Stimulated activated naive CD4-positive, alpha-beta T cell (primary cell): ENCODE results near the gene NRG4.
"Not testable (repeated sequence)": the region's sequence is repeated elsewhere in the genome, so short reads cannot be mapped to it uniquely, and the experiment has no call there.

Experiments
- DNase-seq, 6 experiments: peaks; one replicate each; lab custom pipeline; 2025; lab: John Stamatoyannopoulos, UW

NRG4 gene, protein sequence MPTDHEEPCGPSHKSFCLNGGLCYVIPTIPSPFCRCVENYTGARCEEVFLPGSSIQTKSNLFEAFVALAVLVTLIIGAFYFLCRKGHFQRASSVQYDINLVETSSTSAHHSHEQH

DNA sequence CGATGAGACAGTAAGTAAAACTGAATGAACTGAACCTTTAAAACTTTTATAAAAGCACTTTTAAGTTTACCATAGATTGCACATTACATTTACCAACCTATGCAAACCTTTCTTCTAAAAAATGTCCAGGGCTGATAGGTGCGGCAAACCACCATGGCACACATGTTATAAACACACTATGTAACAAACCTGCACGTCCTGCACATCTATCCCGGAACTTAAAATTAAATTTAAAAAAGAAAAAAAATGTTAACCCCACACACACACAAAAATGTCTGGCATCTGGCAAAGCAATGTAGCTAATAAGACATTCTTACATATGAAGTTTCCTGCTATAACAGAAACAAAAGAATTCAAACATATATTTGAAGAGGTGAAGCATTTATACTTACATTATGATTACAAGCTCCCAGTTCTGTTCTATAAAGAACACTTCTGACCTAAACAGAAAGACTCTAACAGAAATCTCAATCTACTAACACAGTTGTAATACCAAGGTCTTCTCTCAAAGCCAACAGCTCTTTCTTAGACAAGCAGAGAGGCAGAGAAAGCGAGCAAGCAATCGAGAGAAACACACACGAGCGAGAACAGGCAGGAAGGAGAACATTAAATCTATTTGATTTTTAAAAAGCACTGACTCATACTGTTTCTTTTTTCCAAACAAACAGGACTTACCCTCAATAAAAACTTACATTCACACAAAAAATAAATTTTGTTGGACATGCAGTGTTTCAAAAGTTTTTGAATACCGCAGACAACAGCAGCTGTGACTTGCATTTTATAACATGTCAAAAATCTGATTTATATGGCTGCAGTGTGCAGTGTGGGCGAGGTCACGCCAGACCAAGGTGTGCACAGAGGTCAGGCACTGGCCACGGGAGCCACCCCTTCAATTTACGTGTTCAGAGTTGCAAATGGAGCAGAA, at the start of gene NRG4:
NRG4 (minus strand) TSS at position 798 of the 925 bp plus-strand sequence. CDS start 1,194 bp downstream, outside the sequence.
- no peak for DNase-seq

DNA sequence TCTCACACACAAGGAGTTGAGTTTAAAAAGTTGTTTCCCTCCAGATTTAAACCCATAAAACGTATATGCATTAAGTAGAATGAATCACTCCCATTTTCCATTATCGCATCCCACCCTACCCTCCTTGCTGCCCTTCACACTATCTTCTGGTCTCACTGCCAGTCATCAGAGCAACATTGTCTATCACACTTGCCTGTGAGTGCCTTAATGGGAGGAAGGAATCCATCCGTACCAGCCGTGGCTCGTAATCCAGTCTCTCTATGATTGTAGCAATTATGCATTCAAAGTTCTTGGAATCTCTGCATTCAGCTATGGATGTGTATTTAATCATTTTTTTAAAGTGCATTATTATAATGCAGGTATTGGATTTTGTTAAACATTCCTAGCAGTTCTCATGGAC, 49.5 kb upstream of the NRG4 start:
- DNase-seq = no peak

DNA sequence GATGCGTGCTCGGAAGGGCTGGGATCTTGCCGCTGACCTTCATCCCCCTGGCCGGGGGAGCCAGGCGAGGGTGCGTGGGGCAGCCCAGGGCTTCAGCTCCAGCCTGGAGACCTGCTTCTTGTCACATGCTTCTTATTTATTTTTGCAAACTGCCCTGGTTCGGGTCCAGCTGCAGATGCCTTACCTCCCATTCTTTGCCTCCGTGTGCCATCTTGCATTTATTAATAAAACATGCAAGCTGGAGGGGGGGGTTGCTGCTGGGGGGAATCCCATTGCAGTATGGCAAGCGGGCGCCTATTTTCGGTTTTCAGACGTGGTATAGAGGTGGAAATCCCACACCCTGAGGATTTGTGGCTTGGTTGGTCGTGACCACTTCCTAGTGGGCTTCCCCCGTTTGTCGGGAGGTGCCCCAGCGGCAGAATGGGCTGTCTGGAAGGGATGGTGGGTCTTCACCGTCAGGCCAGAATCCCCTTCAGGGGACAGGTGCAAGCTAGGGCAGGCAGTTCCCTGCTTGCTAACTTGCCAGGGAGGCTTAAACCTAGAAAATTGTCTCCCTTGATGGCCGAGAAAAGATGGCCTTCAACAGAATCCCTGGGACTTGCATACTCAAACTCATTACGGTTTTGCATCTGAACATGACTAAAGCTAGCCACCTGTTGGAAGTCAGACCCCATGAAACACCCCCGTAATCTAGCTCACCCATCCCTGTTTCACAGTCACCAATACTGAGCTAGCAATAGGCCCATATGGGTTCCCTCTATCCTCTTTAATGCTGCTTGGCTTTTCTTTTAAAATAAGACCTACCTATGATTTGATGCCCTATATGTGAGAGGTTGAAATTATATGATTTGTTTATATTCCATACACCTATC, 48.1 kb upstream of the NRG4 start:
- peak in 1 of 6 experiments; percentile 12 for DNase-seq

DNA sequence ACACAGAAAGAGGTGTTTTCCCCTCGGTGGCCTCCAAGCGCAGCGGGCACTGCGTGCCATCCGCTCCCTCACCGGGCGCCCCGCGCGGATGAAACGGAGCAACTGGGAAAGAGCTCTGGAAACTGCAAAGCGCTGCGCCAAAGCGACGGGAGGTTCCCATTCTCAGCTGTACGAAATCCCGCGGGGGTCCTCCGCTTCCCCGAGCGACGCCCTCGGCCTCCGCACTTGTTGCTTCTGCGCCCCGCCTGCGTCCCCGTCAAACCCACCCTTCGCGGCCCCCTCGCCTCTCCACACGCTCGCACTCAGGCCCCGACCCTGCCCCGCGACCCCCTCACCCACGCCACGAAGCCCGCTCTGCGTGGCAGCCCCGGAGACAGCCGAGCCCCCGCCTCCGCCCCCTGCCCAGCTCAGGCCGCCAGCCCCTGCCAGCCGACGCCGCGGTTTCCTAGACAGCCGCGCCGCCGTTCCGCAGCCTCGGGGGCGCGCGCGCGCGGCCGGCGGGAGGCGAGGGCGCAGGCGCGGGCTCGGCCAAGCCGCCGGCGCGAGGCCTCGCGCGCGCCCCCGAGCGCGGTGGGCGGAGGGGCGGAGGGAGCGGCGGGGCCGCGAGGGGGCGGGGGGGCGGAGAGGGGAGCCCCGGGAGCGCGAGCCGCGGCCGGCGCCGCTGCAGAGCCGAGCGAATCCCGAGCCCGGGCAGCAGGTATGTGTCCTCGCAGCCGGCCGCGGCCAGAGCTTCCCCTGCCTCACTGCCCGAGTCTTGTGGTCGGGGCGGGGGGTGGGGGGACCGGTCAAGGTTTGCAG, 47.3 kb upstream of the NRG4 start, which contains the start of gene TMEM266:
TMEM266 (plus strand) TSS at position 666 of the 798 bp plus-strand sequence. CDS start 74,279 bp downstream, outside the sequence.
- no peak for DNase-seq

DNA sequence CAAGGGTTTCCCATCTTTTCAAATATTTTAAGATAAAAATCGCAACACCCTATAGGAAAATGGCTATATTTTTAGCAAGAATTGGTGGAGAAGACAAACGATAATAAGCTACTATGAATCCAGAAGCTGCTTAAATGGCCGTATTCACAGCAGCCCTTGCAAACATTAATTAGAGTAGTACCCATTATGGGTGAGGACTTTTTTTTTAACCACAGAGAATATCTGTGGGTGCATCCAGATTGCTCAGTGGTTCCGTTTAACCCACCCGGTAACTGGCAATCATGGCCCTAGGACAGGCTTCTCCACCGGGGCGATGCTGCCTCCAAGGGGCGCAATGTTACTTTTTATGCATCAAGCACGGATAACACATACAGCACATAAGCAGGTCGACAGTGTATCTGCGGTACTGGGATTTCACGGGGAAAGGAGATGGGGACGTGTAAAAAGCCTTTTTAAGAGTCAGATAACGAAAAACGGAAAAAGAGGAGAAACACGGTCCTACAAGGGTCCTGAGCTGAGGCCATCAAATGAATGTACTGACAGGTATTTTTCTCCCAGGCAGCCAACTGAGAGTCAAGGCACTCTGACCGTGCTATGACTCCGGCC, 46.6 kb upstream of the NRG4 start:
- DNase-seq = peak in 1 of 6 experiments; percentile 20

DNA sequence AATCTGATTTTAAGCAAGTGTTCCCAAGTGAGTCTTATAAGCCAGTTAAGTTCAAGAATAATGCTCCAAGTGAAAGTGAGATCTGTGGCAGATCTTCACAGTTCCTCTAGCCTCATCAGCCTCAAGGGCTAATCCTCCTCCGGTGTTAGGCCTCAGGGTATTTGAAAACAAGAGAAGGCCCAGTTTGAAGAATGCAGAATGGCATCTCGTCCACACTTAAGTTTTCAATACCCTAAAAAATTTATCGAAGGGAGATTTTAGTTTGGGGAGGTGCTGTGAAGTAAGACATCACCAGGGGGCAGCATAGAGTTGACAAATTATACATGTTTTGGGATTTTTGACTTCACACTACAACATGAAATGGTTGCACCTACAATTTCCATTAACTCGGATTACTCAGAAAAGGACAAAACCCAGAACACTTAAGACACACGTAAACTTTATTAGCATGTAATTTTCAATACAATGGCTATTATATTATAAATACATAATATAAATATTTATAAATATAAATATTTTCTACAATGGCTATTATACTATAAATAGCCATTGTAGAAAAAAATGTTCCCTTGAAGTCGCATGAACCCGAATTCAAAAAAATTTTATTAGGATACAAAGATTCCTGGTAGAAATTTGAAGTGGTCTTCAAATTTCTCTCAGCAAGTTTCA, 45.2 kb upstream of the NRG4 start:
- DNase-seq = peak in 3 of 6 experiments; percentile 5 to 46 (median 27)

DNA sequence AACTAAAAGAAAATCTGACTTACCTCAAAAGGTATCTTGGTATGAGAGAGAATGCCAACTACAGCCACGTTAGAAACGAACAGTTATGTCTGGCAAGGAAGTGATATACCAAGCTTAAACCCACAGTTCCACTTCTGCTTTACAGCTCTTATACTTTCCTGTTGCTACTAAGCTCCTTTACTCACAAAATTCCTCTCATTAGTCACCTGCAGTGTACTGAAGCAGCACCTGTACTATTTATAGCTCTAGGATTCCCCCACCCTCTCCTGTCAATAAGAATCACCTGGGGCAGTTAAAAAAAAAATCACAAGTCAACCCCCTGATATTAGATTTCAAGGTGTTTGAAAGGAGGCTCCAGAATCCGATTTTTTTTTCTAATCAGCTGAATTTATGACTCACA, 44.7 kb upstream of the NRG4 start:
- no peak for DNase-seq

DNA sequence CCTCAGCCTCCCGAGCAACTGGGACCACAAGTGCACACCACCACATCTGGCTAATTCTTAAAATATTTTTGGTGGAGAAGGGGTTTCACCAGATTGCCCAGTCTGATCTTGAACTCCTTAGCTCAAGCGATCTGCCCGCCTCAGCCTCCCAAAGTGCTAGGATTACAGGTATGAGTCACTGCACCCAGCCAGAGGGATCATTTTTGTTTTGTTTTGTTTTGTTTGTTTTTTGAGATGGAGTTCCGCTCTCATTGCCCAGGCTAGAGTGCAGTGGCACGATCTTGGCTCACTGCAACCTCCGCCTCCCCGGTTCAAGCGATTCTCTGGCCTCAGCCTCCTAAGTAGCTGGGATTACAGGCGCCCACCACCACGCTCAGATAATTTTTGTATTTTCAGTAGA, 42.0 kb upstream of the NRG4 start:
- not testable (repeated sequence) for DNase-seq

DNA sequence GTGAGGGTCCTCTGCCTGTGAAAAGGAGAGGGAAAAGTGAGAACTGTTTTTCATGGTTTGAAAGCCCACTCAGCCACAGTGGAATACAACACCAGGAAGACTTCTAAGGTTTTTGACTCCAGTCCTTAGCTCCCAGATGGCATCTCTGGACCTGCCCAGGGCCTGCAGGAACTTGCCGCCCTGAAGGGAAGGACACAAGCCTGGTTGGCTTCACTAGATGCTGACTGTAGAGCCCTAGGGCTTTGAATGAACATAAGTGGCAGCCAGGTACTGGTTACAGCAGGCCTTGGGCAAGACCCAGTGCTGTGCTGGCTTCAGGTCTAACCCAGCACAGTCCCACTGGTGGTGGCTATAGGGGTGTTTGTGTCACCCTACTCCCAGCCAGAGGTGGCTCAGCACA, 26.3 kb upstream of the NRG4 start:
- no peak for DNase-seq

DNA sequence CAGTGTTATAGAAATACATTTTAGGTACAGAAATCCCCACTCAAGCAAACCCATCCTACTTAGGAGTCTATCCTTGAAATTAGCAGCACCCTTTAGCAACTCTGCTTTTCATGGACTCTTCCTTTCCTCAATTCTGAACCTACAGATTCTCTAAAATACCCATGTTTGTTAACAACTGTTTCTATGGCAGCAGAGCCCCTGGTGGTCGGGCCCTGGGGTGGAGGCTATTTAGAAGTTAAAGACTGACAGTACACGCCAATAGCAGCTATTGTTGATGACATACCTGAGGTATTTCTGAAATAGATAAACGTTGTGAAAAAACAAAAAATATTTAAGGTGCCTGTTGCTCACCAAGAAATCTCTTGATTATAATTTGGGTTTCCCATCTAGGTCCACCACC, 23.4 kb upstream of the NRG4 start:
- DNase-seq = no peak

DNA sequence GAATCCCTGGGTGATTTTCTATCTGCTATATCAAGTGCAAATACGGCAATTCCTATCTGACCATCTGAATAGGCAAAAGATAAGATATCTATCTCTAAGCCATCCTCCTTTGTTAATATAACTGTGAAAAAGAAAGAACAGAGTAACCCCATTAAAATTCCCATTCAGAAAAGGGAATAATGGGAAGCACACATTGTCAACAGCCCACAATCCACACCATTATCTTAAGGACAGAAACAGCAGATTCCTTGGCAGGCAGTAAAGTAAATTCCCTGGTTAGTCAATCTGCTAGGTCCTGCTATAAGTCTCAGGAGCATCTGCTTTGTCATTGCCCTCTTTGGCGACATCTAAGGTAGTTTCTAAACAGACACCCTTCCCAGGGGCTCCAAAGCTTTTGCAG, 21.9 kb upstream of the NRG4 start:
- DNase-seq = no peak

DNA sequence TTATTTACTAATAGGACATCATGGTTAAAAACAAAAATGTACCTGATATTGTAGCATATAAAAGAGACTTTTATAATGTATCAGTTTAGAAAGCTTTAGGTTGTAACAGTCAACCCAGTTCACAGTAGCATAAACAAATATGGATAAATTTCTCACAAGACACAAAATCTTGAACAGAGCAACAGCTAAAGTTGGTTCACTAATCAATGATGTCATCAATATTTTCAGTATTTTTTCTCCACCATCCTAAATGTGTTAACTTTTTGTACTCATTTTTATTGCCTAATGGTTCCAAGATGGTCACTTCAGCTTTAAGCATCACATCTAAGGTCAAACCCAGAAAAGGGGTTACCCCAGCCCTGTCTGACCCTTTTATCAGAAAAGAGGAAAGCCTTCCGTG, 21.2 kb upstream of the NRG4 start:
- DNase-seq = no peak

DNA sequence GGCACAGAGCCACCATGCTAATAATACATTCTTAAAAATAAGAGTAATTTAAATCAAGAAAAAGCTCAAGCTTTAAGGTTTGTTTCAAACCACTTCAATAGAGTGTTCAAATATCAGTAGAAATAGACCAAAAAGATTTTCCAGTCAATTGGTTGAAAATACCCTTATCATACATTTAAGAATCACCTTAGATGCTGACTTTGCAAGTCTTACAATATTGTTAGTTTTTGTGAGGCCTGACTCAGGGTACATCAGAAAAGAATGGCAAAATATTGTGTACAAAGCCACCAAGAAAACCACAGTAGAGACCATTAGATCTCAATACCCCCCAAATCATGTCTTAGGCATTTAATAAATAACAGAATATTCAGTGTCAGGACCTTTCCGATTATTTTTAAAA, 19.8 kb upstream of the NRG4 start:
- no peak for DNase-seq

DNA sequence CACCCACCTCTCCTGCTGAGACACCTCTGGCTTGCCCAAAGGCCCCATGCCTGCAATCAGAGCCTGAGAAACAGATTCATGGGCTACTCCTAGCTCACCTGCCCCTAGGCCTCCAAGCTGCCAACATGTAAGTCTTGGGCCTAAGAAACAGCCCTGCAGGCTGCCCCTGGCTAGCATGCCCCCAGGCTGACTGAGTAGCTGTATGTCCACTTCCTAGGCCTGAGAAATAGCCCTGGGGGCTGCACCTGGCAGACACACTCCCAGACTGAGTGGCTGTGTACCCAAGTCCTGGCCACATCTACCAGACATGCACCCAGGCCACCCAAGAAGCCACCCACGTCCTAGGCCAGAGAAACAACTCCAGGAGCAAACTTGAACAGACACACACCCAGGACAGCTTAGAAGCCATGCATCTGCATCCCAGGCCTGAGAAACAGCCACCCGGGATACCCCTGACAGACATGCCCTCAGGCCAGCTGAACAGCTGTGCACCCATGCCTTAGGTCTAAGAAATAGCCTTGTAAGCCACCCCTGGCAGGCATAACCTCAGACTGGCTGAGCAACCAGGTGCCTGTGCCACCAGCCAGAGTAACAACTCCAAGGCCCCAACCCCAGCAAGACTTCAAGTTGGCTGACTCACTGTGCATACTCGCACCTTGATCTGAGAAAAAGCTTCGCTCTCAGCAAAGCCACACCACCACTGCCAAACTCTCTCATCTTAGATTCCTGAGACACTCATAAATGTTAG, 12.0 kb upstream of the NRG4 start:
- no peak for DNase-seq

DNA sequence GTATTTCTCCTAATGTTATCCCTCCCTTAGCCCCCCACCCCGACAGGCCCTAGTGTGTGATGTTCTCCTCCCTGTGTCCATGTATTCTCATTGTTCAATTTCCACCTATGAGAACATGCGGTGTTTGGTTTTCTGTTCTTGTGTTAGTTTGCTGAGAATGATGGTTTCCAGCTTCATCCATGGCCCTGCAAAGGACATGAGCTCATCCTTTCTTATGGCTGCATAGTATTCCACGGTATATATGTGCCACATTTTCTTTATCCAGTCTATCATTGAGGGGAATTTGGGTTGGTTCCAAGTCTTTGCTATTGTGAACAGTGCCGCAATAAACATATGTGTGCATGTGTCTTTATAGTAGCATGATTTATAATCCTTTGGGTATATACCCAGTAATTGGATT, 1.2 kb upstream of the NRG4 start:
- not testable (repeated sequence) for DNase-seq

DNA sequence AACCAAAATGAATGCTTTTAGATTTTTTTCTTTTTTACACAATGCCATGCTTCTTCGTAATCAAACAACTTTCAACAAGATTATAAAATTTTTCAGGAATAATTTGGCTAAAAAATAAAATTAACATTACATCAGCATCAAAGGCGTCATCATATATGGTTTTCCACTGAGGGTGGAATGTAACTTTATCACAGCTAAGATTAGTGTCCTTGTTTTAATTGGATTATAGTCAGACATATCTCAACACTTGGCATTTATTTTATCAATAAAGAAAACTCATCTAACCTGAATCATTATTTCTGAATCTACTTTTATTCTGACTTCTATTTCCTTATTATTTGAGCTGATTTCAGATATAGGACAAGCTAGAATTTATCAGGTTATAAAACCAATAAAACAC, 1.6 kb downstream of the NRG4 start:
- DNase-seq = no peak

DNA sequence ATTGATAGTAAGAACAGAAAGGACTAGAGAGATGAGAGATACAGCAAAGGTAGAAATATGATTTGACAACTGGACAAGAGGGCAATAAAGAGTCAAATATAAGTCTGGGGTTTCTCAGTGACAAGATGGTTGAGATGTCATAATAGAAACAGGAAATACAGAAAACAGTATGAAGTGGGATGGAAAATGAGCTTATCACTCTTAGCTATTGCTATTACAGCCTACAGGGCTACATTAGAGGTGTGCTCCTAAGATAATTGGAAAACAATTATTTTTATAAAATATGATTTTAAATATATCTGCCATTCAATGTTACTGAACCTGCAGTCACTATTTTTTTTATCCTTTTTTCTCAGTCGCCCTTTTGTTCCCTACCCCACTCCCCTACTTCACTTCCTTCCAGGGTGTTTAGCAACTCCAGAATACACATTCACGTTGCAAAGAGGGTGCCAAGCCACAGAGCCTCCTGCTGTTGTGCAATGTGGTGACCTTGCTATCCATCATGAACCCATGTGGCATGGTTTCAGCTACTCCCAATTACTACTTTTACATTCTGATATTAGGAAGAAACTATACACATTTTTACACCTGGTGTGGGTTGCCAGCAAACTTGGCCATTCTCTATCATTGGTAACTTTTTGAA, 6.0 kb downstream of the NRG4 start:
- DNase-seq = no peak

DNA sequence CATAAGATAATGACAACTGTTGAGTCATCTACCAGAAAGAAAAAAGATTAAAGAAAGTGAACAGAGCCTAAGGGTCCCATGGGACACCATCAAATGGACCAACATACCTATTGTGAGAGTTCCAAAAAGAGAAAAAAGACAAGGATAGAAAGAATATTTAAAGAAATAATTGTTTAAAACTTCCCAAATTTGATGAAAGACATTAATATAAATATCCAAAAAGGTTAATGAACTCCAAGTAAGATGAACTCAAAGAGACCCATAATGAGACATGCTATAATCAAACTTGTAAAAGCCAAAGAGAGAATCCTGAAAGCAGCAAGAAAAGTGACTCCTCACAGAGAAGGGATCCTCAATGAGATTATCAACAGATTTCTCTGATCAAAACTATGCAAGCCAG, 8.9 kb downstream of the NRG4 start:
- DNase-seq = no peak

DNA sequence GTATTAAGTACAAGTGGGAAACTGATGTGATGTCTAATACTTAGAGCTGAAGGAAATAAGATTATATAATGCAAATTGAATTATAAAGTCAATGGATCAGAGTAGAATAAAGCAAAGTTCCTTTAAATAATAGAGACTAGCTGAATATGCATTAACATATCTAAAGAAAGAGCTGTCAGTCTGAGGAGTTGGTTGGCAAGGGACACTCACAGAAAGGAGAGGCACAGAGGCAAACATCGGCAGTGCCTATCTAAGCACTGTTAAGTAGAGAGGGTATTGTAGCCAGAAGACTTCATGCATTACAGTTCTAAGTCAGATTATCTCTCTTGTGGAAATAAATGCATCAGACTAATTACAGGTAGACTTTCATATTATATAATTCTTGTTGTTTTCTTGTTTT, 16.6 kb downstream of the NRG4 start:
- no peak for DNase-seq
